TTC549 (cell line): Measurements from ENCODE around the gene SEMA3G.

Source experiments
- FAIRE-seq: peaks from 2 replicates; lab custom pipeline; 2012; peaks lifted over from hg19 to GRCh38; lab: Jason Lieb, UNC

The SEMA3G gene

DNA sequence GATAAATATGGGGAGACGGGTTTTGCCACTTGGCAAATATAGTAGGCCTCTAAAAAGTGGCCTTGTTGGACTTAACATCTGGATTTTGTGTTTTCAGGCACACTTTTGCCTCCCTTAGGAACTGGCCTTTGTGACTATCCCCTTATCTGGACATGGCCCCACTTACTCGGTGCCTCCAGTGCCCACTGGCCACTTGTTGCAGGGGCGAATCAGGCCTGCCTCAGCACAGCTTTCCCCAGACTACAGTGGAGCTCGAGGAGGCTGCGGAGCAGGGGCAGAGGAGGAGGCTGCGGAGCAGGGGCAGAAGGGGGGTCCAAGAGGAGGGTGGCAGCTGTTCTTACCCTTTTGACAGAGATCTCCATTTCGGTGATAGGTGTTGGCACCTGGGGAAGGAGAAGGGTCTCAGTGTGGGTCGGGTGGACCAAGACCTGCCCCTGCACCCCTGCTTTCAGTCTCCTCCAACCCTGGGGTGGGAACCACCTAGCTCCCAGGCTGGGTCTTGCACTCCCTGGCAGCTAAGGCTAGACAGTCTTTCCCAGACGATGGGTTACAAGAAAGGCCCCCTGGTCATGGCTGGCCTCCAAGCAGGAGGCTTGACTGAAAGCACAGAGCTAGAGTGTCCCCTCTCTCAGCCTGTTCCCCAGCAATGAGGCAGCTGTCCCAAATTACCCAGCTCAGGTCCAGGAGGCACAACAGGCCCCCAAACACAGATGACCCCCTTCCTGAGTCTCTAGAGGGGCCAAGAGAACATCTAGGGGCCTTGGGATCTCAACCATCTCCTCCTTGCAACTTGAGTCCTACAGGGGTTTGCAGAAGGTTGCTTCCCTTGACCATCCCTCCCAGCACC lies 6.1 kb downstream of the SEMA3G start:
- FAIRE-seq = no peak

DNA sequence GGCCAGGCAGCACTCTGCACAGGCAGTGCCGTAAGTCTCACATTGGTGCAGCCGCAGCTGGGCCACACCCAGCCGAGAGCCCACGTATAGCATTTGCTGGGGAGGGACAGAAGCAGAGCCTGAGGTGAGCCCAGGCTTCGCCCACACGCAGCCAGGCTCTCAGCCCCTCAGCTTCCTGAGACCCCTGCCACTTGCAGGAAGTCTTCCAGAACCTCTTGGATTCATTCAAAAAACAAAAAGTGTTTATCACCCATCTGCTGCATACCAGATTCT lies 6.9 kb downstream of the SEMA3G start:
- no peak for FAIRE-seq

- no peak for FAIRE-seq
Measured at GRCh38 chr3:52437326-52438103, 7.4 kb downstream of the SEMA3G start.

GRCh38 chr3:52436500-52437149 lies 8.3 kb downstream of the SEMA3G start:
- FAIRE-seq = no peak

DNA sequence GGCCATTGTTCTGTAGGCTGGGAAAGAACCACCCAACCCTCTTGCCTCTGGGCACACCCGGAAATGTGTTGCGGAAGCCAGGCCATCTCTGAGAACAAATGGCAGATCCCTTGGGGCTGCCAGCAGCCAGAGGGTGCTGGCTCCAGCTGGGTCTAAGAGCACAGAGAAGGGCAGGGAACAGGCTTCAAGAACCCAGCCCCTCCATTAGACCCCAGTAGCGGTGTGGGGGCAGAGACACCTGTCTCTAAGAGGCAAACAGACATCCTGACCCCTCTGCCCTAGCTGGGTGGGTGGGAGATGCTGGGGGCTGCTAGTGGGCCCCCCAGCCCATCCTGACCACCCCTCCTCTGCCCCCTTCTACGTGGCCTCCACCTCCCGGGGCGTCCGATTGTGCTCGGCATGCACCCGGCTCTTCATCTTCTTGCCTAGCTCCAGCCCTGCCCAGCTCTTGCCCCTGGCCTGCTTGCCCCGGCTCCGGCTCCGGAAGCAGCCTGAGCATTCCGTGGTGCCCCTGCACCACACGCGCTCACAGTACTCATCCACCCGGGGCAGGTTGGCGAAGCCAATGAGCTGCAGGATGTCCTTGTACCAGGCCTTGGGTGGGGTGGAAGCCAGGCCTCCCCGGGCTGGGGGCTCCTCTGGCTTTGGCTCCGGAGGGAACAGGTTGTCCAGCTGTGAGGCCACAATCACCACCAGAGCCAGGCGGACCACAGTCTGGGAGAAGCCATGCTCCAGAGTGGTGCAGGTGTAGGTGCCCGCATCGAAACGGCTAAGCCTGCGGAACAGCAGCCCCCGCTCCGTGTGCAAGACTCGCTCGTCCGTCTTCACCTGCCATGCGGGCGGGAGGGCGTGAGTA lies 9.4 kb downstream of the SEMA3G start:
- no peak for FAIRE-seq

DNA sequence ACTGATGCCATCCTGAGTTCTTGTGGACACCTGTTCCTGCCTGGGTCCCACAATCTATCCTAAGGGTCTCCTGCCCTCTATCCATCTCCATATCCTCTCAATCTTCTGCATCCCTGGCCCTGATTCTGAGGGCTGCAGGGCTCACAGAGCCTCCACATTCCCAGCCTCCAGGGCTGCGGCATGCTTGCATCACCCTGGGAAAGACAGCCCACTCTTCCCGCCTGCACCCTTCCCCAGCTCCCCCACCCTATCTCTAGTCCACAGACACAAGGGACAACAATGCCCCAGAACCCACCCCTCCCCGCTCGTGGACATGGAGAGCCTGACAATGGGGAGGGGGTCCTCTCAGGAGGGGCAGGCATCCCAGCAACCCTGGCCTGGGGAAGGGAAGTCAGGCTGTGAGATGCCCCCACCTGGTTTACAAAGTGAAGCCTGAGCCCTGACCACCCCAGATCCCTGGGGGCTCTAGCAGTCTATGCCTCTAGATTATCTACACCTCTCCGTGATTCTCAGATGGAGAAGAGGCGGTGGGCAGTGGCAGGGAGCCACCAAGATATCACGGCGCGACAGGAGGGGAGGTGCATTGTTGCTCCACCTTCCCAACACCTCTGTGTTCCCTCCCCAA lies 10.3 kb downstream of the SEMA3G start:
- FAIRE-seq = no peak

- no peak for FAIRE-seq
Measured at GRCh38 chr3:52433996-52434479, 10.9 kb downstream of the SEMA3G start.

DNA sequence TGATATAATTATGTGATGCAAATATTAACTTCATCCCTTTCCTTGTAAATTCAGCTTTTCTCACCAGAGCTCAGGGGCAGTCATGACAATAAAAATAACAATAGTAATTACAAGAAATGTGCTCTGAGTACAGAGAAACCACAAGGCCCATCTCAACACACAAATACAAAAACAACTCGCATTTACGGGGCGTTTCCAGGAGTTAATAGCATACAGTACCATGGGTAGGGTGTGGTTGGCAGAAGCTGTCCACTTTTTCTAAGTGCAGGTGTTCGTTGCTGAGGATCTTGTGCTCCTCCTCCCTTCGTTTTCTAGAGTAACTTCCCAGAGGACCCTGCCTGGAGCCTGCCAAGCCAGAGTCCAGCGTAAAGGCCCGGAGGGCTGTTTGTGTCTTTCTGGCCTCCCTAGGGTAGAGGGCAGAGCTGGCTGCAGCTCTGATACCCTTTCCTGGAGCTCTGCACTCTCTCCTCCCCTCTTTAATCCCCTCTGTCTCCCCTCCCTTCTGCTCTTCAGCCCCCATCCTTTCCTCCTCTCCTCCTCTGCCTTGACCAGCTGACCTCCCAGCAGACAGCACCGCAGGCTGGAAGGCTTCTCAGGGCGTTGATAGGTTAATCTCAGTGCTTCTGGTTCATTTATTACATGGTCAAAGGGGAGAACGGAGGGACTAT lies 11.4 kb downstream of the SEMA3G start:
- no peak for FAIRE-seq

DNA sequence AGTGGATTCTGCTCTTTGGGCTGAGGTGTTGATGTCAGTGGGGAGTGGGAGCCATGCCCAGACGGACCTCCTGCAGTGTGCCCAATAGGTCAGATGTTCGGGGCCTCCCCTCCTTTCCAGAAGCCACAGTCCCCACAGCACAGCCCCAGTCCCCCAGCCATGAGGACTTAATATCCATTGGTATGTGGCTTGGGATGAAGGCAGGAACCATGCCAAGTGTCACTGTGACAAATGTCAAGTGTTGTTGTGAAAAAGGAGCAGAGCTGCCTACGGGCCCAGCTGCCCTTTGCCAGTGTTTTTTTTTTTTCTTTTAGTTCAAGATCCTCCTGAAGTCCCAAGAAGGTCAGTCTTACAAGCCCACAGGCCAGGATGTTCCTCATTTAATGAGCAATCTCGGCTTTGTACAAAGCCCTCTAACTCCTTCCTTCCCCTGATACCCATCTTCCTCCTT lies 12.2 kb downstream of the SEMA3G start:
- no peak for FAIRE-seq

- no peak for FAIRE-seq
Measured at GRCh38 chr3:52432225-52432624, 12.7 kb downstream of the SEMA3G start.

GRCh38 chr3:52431459-52432223 lies 13.3 kb downstream of the SEMA3G start:
- no peak for FAIRE-seq

GRCh38 chr3:52430416-52430810 lies 14.5 kb downstream of the SEMA3G start:
- no peak for FAIRE-seq

GRCh38 chr3:52429779-52430415 lies 15.0 kb downstream of the SEMA3G start:
- FAIRE-seq = no peak

- FAIRE-seq = no peak
Measured at GRCh38 chr3:52429031-52429430, 15.9 kb downstream of the SEMA3G start.

GRCh38 chr3:52428151-52429005 lies 16.5 kb downstream of the SEMA3G start:
- peak; percentile 89 for FAIRE-seq

DNA sequence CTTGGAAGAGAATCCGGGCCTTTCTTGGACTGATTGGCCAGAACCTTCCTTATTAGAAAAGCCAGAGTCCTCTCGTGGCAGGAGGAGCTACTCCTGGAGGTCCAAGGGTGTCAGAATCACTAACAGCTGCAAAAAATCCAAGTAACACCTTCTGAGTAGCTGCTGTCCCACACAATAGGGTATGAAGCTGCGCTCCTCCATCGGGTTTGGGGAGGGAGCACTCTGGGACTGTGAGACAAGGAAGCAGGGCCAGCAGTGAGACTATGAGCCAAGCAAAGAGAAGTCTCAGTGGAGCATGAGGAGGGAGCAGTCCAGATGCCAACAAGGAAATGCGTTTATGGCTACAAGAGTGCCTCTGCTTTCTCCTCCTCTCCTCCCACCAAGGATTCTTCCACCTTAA lies 21.7 kb downstream of the SEMA3G start:
- FAIRE-seq = no peak

- FAIRE-seq = no peak
Measured at GRCh38 chr3:52422669-52423068, 22.2 kb downstream of the SEMA3G start.

GRCh38 chr3:52420388-52420787 lies 24.5 kb downstream of the SEMA3G start:
- no peak for FAIRE-seq

DNA sequence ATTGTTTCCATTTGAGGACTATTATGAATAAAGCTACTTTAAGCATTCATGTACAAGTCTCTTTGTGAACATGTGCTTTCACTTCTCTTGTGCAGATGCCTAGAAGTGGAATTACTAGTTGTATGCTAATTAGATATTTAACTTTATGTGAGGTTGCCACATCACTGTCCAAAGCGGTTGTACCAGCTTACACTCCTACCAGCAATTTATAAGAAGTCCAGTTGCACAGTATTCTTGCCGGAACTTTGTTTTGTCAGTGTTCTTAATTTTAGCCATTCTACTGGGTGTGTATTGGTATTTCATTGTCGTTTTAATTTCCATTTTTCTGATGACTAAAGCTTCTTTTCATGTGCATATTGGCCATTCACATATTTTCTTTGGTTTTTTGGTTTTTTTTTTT lies 29.1 kb downstream of the SEMA3G start:
- FAIRE-seq = no peak
